K562 (cell line): ENCODE results near the gene MAP3K7. TPM values are rescaled to one million over a fixed set of nuclear protein-coding genes. Genes with fewer than 3 reads are reported as not detected.

Experiments
- ATF7 ChIP-seq: fragments of 450-650 bp; IDR thresholded peaks from 2 replicates; pipeline ENCODE4 v1.7.1; 2014; ENCODE audit warnings: mild to moderate bottlenecking, moderate library complexity
- CHD1 ChIP-seq: fragments of 200-600 bp; sonication (generic); IDR thresholded peaks from one replicate; pipeline ENCODE4 v1.6.1; 2012; ENCODE audit warnings: mild to moderate bottlenecking, moderate library complexity, low read length, inconsistent platforms
- CREM ChIP-seq: IDR thresholded peaks from 2 replicates; pipeline ENCODE4 v1.6.1; 2014; ENCODE audit warnings: antibody characterized with exemption, low read depth
- GATA2 ChIP-seq: sonication (generic); formaldehyde crosslinking; IDR thresholded peaks from 2 replicates; pipeline ENCODE4 v1.4.0; 2020; ENCODE audit warnings: mild to moderate bottlenecking, missing genetic modification reagents
- HCFC1 ChIP-seq: IDR thresholded peaks from 2 replicates; pipeline ENCODE4 v1.6.1; 2012; ENCODE audit warnings: low read depth, low read length, improper control_type of control experiment
- KAT8 ChIP-seq: fragments of 450-650 bp; IDR thresholded peaks from 2 replicates; pipeline ENCODE4 v1.6.1; 2016; ENCODE audit warnings: low read depth, mild to moderate bottlenecking
- MAFG ChIP-seq: fragments of 450-650 bp; conservative IDR thresholded peaks from 2 replicates; pipeline ENCODE4 v1.6.1; 2016; ENCODE audit warnings: missing genetic modification characterization, missing compliant biosample characterization
- MTA1 ChIP-seq: fragments of 450-650 bp; IDR thresholded peaks from 2 replicates; pipeline ENCODE4 v1.6.1; 2017; ENCODE audit warnings: borderline replicate concordance
- NONO ChIP-seq, 2 experiments: fragments of 200-400 bp in 1 of 2; fragments of 450-650 bp in 1 of 2; formaldehyde crosslinking in 1 of 2; IDR thresholded peaks; 2 replicates each; pipeline ENCODE4 v1.6.1; 2017; ENCODE audit warnings: low read depth in 2 of 2, mild to moderate bottlenecking in 2 of 2, moderate library complexity in 2 of 2, low read length in 1 of 2
- NR0B1 ChIP-seq: fragments of 450-650 bp; IDR thresholded peaks from one replicate; pipeline ENCODE4 v1.6.1; 2018; ENCODE audit warnings: mild to moderate bottlenecking, moderate library complexity; ENCODE audit not compliant: partially characterized antibody
- NUFIP1 ChIP-seq: fragments of 450-650 bp; IDR thresholded peaks from 2 replicates; pipeline ENCODE4 v1.6.1; 2018; ENCODE audit not compliant: partially characterized antibody
- PATZ1 ChIP-seq: fragments of 250-450 bp; sonication (Bioruptor Pico); IDR thresholded peaks from 2 replicates; pipeline ENCODE4 v1.5.0; 2020; ENCODE audit warnings: mild to moderate bottlenecking, borderline replicate concordance
- POLR2A ChIP-seq: fragments of 450-650 bp; conservative IDR thresholded peaks from 2 replicates; pipeline ENCODE4 v1.6.1; 2016
- SIN3A ChIP-seq, 2 experiments: fragments of 150-350 bp in 1 of 2; IDR thresholded peaks; 2 replicates each; pipeline ENCODE4 v1.6.1; 2011 to 2016; ENCODE audit warnings: borderline replicate concordance in 2 of 2, low read depth in 2 of 2, low read length in 2 of 2, mild to moderate bottlenecking in 2 of 2, moderate library complexity in 2 of 2; ENCODE audit not compliant: control insufficient read depth in 1 of 2
- SMARCA4 ChIP-seq: fragments of 450-650 bp; IDR thresholded peaks from 2 replicates; pipeline ENCODE4 v1.6.1; 2016
- SMARCC2 ChIP-seq: fragments of 450-650 bp; IDR thresholded peaks from 2 replicates; pipeline ENCODE4 v1.6.1; 2017; ENCODE audit warnings: antibody characterized with exemption, moderate library complexity, mild to moderate bottlenecking, low read depth
- SMARCE1 ChIP-seq: fragments of 450-650 bp; IDR thresholded peaks from 2 replicates; pipeline ENCODE4 v1.7.1; 2016; ENCODE audit warnings: mild to moderate bottlenecking
- ZNF77 ChIP-seq: fragments of 250-450 bp; sonication (Bioruptor Pico); IDR thresholded peaks from 2 replicates; pipeline ENCODE4 v1.5.0; 2020
- polyA plus RNA-seq, 8 experiments: library from polyadenylated mRNA; depleted of rRNA in 4 of 8; stranded (reverse) in 5 of 8; unstranded in 3 of 8; fragments of >200 nt; fragmentation: Nextera tagmentation in 2 of 8; fragmentation: Illumina TruSeq in 1 of 8; extraction: Ambion mirVana in 2 of 8; extraction: Trizol in 1 of 8; gene quantifications; 2 replicates each; pipeline versions ENCODE4 v1.2.1 to v1.2.3, GENCODE V29; 2011 to 2014; ENCODE audit warnings: inconsistent platforms in 1 of 8, missing spikeins in 1 of 8
- total RNA-seq, 7 experiments: library from RNA; depleted of rRNA in 6 of 7; stranded (reverse); fragments of >200 nt in 6 of 7; fragmentation: Illumina TruSeq in 2 of 7; extraction: Trizol in 2 of 7; gene quantifications; 2 replicates each; pipeline versions ENCODE4 v1.2.1 to v1.2.3, GENCODE V29; 2011 to 2021; ENCODE audit warnings: low replicate concordance in 1 of 7
- TF ChIP-seq, protein P1 (sequence below), 2 experiments: fragments of 450-650 bp; IDR thresholded peaks; 2 replicates each; pipeline ENCODE4 v1.6.1; 2018; ENCODE audit warnings: mild to moderate bottlenecking in 2 of 2, low read depth in 1 of 2; ENCODE audit not compliant: partially characterized antibody in 2 of 2
- TF ChIP-seq, protein P2 (sequence below): fragments of 450-650 bp; IDR thresholded peaks from 2 replicates; pipeline ENCODE4 v1.7.1; 2018; ENCODE audit warnings: mild to moderate bottlenecking, low read depth; ENCODE audit not compliant: partially characterized antibody

Gene MAP3K7
- total and polyA plus RNA-seq, 9 of the 15 experiments (the other 6 are each of a cell fraction or from before 2014, with no cell fraction given): 13.4 to 60.9 (median 34.8) TPM

DNA sequence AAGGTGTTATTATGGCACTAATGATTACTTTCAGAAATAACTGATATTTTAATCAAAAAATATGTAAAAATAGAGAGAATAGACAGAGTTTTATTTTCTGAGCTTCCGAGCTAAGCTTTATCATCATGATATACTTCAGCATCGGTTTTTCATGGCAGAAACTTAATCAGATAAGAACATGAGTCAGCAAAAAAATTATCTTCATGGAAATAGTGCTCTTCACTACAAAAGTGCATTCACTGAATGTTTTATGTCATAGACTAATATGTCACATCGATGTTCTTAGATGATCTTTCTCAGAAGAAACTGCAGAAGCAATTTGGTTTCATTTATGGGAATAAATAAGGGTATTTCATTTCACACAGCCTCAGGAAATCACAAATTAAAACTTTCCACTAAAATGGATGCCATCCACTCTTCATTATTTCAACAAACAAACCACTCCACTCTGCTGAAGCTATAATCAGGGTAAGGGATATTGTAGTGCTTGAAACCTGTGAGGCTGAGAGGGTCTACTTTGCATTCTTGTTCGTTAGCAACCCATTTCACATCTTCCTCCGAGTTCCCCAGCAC lies 10.2 kb upstream of the MAP3K7 start (continued):
- TF ChIP-seq CREM: no peak
- TF ChIP-seq MAFG (tag): peak; percentile 100
- no peak for TF ChIP-seq GATA2 (CRISPR knock-in tag)
- TF ChIP-seq HCFC1: no peak
- no peak for TF ChIP-seq NONO (IDR thresholded peaks at IDR 0.05; ENCODE audit: low read depth in 2 of 2, low read length in 1 of 2)
- 0 out of 2 replicates have a peak, but pooled peaks have one; percentile 28 for TF ChIP-seq MTA1
- TF ChIP-seq, protein P1, sequence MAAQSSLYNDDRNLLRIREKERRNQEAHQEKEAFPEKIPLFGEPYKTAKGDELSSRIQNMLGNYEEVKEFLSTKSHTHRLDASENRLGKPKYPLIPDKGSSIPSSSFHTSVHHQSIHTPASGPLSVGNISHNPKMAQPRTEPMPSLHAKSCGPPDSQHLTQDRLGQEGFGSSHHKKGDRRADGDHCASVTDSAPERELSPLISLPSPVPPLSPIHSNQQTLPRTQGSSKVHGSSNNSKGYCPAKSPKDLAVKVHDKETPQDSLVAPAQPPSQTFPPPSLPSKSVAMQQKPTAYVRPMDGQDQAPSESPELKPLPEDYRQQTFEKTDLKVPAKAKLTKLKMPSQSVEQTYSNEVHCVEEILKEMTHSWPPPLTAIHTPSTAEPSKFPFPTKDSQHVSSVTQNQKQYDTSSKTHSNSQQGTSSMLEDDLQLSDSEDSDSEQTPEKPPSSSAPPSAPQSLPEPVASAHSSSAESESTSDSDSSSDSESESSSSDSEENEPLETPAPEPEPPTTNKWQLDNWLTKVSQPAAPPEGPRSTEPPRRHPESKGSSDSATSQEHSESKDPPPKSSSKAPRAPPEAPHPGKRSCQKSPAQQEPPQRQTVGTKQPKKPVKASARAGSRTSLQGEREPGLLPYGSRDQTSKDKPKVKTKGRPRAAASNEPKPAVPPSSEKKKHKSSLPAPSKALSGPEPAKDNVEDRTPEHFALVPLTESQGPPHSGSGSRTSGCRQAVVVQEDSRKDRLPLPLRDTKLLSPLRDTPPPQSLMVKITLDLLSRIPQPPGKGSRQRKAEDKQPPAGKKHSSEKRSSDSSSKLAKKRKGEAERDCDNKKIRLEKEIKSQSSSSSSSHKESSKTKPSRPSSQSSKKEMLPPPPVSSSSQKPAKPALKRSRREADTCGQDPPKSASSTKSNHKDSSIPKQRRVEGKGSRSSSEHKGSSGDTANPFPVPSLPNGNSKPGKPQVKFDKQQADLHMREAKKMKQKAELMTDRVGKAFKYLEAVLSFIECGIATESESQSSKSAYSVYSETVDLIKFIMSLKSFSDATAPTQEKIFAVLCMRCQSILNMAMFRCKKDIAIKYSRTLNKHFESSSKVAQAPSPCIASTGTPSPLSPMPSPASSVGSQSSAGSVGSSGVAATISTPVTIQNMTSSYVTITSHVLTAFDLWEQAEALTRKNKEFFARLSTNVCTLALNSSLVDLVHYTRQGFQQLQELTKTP (IDR thresholded peaks at IDR 0.05; ENCODE audit: low read depth in 1 of 2, partially characterized antibody in 2 of 2): no peak
- peak; percentile 79; the same call in 1 of the 2 replicates for TF ChIP-seq SMARCE1
- TF ChIP-seq SMARCA4: peak; percentile 75; the same call in 1 of the 2 replicates
- no peak for TF ChIP-seq NR0B1
- TF ChIP-seq KAT8: no peak
- TF ChIP-seq ATF7: no peak
- no peak for TF ChIP-seq POLR2A
- TF ChIP-seq CHD1: no peak
- TF ChIP-seq, protein P2, sequence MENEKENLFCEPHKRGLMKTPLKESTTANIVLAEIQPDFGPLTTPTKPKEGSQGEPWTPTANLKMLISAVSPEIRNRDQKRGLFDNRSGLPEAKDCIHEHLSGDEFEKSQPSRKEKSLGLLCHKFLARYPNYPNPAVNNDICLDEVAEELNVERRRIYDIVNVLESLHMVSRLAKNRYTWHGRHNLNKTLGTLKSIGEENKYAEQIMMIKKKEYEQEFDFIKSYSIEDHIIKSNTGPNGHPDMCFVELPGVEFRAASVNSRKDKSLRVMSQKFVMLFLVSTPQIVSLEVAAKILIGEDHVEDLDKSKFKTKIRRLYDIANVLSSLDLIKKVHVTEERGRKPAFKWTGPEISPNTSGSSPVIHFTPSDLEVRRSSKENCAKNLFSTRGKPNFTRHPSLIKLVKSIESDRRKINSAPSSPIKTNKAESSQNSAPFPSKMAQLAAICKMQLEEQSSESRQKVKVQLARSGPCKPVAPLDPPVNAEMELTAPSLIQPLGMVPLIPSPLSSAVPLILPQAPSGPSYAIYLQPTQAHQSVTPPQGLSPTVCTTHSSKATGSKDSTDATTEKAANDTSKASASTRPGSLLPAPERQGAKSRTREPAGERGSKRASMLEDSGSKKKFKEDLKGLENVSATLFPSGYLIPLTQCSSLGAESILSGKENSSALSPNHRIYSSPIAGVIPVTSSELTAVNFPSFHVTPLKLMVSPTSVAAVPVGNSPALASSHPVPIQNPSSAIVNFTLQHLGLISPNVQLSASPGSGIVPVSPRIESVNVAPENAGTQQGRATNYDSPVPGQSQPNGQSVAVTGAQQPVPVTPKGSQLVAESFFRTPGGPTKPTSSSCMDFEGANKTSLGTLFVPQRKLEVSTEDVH: no peak
- no peak for TF ChIP-seq NUFIP1
- TF ChIP-seq PATZ1 (CRISPR knock-in tag): no peak
- peak; percentile 80 for TF ChIP-seq SMARCC2
- no peak for TF ChIP-seq SIN3A (IDR thresholded peaks at IDR 0.05; ENCODE audit: borderline replicate concordance in 2 of 2, control insufficient read depth in 1 of 2, low read depth in 2 of 2, low read length in 2 of 2)
- no peak for TF ChIP-seq ZNF77 (CRISPR knock-in tag)
